Esophagus squamous epithelium (tissue), 4 donors: Measurements from ENCODE around the gene TAGLN.

Experiments used
- POLR2A ChIP-seq, 4 donors: fragments of 450-650 bp; IDR thresholded peaks; one replicate each; pipeline ENCODE4 v1.6.1; 2017; ENCODE audit warnings: antibody characterized with exemption in 4 of 4, mild to moderate bottlenecking in 4 of 4, moderate library complexity in 3 of 4
- TF ChIP-seq, protein P1 (sequence below), 6 experiments: fragments of 450-650 bp in 4 of 6; fragments of 200-600 bp in 2 of 6; sonication (generic) in 2 of 6; IDR thresholded peaks; one replicate each; pipeline ENCODE4 v1.5.1; 2016 to 2019; ENCODE audit warnings: antibody characterized with exemption in 6 of 6, mild to moderate bottlenecking in 4 of 6, moderate library complexity in 4 of 6

DNA sequence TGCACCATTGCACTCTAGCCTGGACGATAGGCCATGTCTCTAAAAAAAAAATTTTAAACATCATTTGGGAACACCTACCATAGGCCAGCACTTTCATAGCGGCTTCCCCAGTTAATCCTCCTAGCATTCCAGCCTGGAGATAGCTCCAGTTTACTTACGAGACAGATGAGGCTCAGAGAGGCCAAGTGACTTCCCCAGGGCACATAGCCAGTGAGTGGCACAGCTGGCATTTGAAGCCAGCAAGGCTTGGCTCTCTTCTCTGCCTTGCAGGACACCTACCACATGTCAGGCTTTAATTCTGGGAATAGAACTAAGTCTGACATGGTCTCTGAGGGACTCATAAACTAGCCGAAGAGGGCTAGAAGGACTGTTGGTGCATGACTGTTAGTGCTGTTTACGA lies 4.9 kb upstream of the TAGLN start:
- no peak for TF ChIP-seq POLR2A (IDR thresholded peaks at IDR 0.05)
- TF ChIP-seq, protein P1, sequence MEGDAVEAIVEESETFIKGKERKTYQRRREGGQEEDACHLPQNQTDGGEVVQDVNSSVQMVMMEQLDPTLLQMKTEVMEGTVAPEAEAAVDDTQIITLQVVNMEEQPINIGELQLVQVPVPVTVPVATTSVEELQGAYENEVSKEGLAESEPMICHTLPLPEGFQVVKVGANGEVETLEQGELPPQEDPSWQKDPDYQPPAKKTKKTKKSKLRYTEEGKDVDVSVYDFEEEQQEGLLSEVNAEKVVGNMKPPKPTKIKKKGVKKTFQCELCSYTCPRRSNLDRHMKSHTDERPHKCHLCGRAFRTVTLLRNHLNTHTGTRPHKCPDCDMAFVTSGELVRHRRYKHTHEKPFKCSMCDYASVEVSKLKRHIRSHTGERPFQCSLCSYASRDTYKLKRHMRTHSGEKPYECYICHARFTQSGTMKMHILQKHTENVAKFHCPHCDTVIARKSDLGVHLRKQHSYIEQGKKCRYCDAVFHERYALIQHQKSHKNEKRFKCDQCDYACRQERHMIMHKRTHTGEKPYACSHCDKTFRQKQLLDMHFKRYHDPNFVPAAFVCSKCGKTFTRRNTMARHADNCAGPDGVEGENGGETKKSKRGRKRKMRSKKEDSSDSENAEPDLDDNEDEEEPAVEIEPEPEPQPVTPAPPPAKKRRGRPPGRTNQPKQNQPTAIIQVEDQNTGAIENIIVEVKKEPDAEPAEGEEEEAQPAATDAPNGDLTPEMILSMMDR (IDR thresholded peaks at IDR 0.05) = no peak
